HepG2 (cell line): ENCODE results near the gene CRKL. TPM values are rescaled to one million over a fixed set of nuclear protein-coding genes. Genes with fewer than 3 reads are reported as not detected.

Experiments used
- GMEB2 ChIP-seq: IDR thresholded peaks from 2 replicates; pipeline ENCODE4 v1.6.1; 2016; ENCODE audit warnings: missing biosample characterization, missing genetic modification reagents, low read depth
- KDM3A ChIP-seq: IDR thresholded peaks from 2 replicates; pipeline ENCODE4 v1.6.1; 2018; ENCODE audit warnings: low read depth, missing compliant biosample characterization
- MED13 ChIP-seq: sonication (generic); formaldehyde crosslinking; IDR thresholded peaks from 2 replicates; pipeline ENCODE4 v1.5.0; 2020; ENCODE audit warnings: missing genetic modification reagents
- POLR2AphosphoS2 ChIP-seq: IDR thresholded peaks from 2 replicates; pipeline ENCODE4 v1.6.1; 2011; ENCODE audit warnings: low read depth, low read length, improper control_type of control experiment
- REPIN1 ChIP-seq: sonication (generic); formaldehyde crosslinking; IDR thresholded peaks from 2 replicates; pipeline ENCODE4 v1.8.0; 2022; ENCODE audit warnings: missing genetic modification reagents, low read depth, mild to moderate bottlenecking, borderline replicate concordance
- RXRB ChIP-seq: IDR thresholded peaks from 2 replicates; pipeline ENCODE4 v1.6.1; 2016; ENCODE audit warnings: borderline replicate concordance, missing genetic modification reagents, missing compliant biosample characterization
- SP5 ChIP-seq: IDR thresholded peaks from 2 replicates; pipeline ENCODE4 v1.6.1; 2016; ENCODE audit warnings: low read depth, borderline replicate concordance
- TFE3 ChIP-seq: IDR thresholded peaks from 2 replicates; pipeline ENCODE4 v1.6.1; 2016
- ZNF280D ChIP-seq: sonication (generic); formaldehyde crosslinking; IDR thresholded peaks from 2 replicates; pipeline ENCODE4 v1.5.1; 2020; ENCODE audit warnings: mild to moderate bottlenecking, missing genetic modification reagents
- ZNF318 ChIP-seq: sonication (generic); formaldehyde crosslinking; IDR thresholded peaks from 2 replicates; pipeline ENCODE4 v1.4.0; 2020; ENCODE audit warnings: mild to moderate bottlenecking, missing genetic modification reagents
- ZNF329 ChIP-seq: sonication (generic); formaldehyde crosslinking; IDR thresholded peaks from 2 replicates; pipeline ENCODE4 v1.9.0; 2021; ENCODE audit warnings: low read depth, mild to moderate bottlenecking, missing genetic modification reagents
- ZNF530 ChIP-seq: sonication (generic); formaldehyde crosslinking; IDR thresholded peaks from 2 replicates; pipeline ENCODE4 v1.5.0; 2020; ENCODE audit warnings: low read depth, mild to moderate bottlenecking, missing genetic modification reagents
- polyA plus RNA-seq, 8 experiments: library from polyadenylated mRNA; depleted of rRNA in 3 of 8; stranded (reverse) in 7 of 8; unstranded in 1 of 8; fragments of >200 nt; fragmentation: Illumina TruSeq in 4 of 8; extraction: Trizol in 4 of 8; gene quantifications; 2 replicates each; pipeline versions ENCODE4 v1.2.1 to v1.2.3, GENCODE V29; 2011 to 2016; ENCODE audit warnings: low read depth in 4 of 8, missing spikeins in 1 of 8, mixed read lengths in 1 of 8; ENCODE audit not compliant: insufficient read depth in 1 of 8
- total RNA-seq, 5 experiments: library from RNA; depleted of rRNA; stranded (reverse); fragments of >200 nt; fragmentation: Illumina TruSeq; extraction: Trizol; gene quantifications; 2 replicates each; pipeline ENCODE4 v1.2.3, GENCODE V29; 2016; ENCODE audit warnings: low read depth in 1 of 5

CRKL gene
- total and polyA plus RNA-seq, 2 of the 13 experiments (the other 11 are each of a cell fraction or from before 2014, with no cell fraction given): 37.4 to 60.6 TPM

GRCh38 chr22:21001601-21002325 lies 84.6 kb downstream of the CRKL start, which contains the start of gene THAP7 (continued):
- TF ChIP-seq GMEB2 (peak; percentile 59; the same call in 1 of the 2 replicates), ZNF530 (CRISPR knock-in tag) (peak; percentile 86; the same call in 1 of the 2 replicates), REPIN1 (CRISPR knock-in tag) (peak; percentile 86), RXRB (CRISPR knock-in tag) (peak; percentile 31), KDM3A (CRISPR knock-in tag) (peak; percentile 97), ZNF280D (CRISPR knock-in tag) (peak; percentile 48; the same call in 1 of the 2 replicates), SP5 (CRISPR knock-in tag) (peak; percentile 63; the same call in 1 of the 2 replicates), ZNF318 (CRISPR knock-in tag) (peak; percentile 60; the same call in 1 of the 2 replicates), MED13 (no peak; the same call in none of the 2 replicates), ZNF329 (CRISPR knock-in tag) (peak; percentile 70), POLR2AphosphoS2 (0 out of 2 replicates have a peak, but pooled peaks have one; percentile 16), TFE3 (CRISPR knock-in tag) (peak; percentile 34)
